OCI-LY1 (cell line): Measurements from ENCODE around the gene MCM10.

Experiments used
- H2AFZ ChIP-seq: fragments of 200-600 bp; sonication (generic), shearing (Covaris generic); 2 replicates; pipeline ENCODE4 v1.6.0; 2014; ENCODE audit warnings: antibody characterized with exemption, mild to moderate bottlenecking, low read length
- H3F3A ChIP-seq: fragments of 200-600 bp; sonication (generic), shearing (Covaris generic); 2 replicates; pipeline ENCODE4 v1.6.0; 2014; ENCODE audit warnings: mild to moderate bottlenecking, antibody characterized with exemption, low read length, moderate library complexity; ENCODE audit not compliant: insufficient read depth
- H3K27ac ChIP-seq: fragments of 200-600 bp; sonication (generic); 2 replicates; pipeline ENCODE4 v1.5.1; 2014; ENCODE audit warnings: low read length, mixed run types, mild to moderate bottlenecking, low read depth; ENCODE audit not compliant: poor library complexity, severe bottlenecking
- H3K27me3 ChIP-seq: fragments of 200-600 bp; sonication (generic); 2 replicates; pipeline ENCODE4 v1.6.0; 2014; ENCODE audit warnings: antibody characterized with exemption, mild to moderate bottlenecking, low read length, moderate library complexity; ENCODE audit not compliant: insufficient read depth
- H3K36me3 ChIP-seq: fragments of 200-600 bp; sonication (generic); 2 replicates; pipeline ENCODE4 v1.6.1; 2014; ENCODE audit warnings: mild to moderate bottlenecking, antibody characterized with exemption, low read length, moderate library complexity, mixed read lengths; ENCODE audit not compliant: insufficient read depth
- H3K4me1 ChIP-seq: fragments of 200-600 bp; sonication (generic); 2 replicates; pipeline ENCODE4 v1.5.1; 2014; ENCODE audit warnings: mild to moderate bottlenecking, low read length, moderate library complexity; ENCODE audit not compliant: insufficient read depth, severe bottlenecking
- H3K4me2 ChIP-seq: fragments of 200-600 bp; sonication (generic), shearing (Covaris generic); 2 replicates; pipeline ENCODE4 v1.6.1; 2014; ENCODE audit warnings: low read length
- H3K4me3 ChIP-seq: fragments of 200-600 bp; sonication (generic); 2 replicates; pipeline ENCODE4 v1.5.1; 2014; ENCODE audit warnings: low read length, low read depth, mild to moderate bottlenecking, mixed read lengths; ENCODE audit not compliant: poor library complexity, severe bottlenecking
- H3K79me2 ChIP-seq: fragments of 200-600 bp; shearing (Covaris generic); 2 replicates; pipeline ENCODE4 v1.6.1; 2016; ENCODE audit warnings: mixed run types, low read length, mixed read lengths; ENCODE audit not compliant: insufficient read depth
- H3K9ac ChIP-seq: fragments of 200-600 bp; sonication (generic), shearing (Covaris generic); 2 replicates; pipeline ENCODE4 v1.6.1; 2014; ENCODE audit warnings: mild to moderate bottlenecking, low read length, mixed read lengths
- H3K9me2 ChIP-seq: fragments of 200-600 bp; sonication (generic), shearing (Covaris generic); 2 replicates; pipeline ENCODE4 v1.6.1; 2014; ENCODE audit warnings: low read depth, mild to moderate bottlenecking, low read length, mixed read lengths
- H3K9me3 ChIP-seq: fragments of 200-600 bp; shearing (Covaris generic); 2 replicates; pipeline ENCODE4 v1.6.1; 2014; ENCODE audit warnings: low read length, mixed read lengths
- H4K20me1 ChIP-seq: fragments of 200-600 bp; sonication (generic), shearing (Covaris generic); 2 replicates; pipeline ENCODE4 v1.6.0; 2016; ENCODE audit warnings: mild to moderate bottlenecking, low read length; ENCODE audit not compliant: insufficient read depth
- EZH2 ChIP-seq: fragments of 200-600 bp; sonication (generic), shearing (Covaris generic); IDR thresholded peaks from 2 replicates; pipeline ENCODE4 v1.8.0; 2017; ENCODE audit warnings: borderline replicate concordance, mixed run types, mild to moderate bottlenecking, antibody characterized with exemption, low read length, moderate library complexity, mixed read lengths
- TF ChIP-seq, protein P1 (sequence below): fragments of 200-600 bp; sonication (generic), shearing (Covaris generic); IDR thresholded peaks from 2 replicates; pipeline ENCODE4 v1.5.1; 2017; ENCODE audit warnings: mild to moderate bottlenecking, antibody characterized with exemption, low read length, moderate library complexity, mixed read lengths

MCM10 gene

DNA sequence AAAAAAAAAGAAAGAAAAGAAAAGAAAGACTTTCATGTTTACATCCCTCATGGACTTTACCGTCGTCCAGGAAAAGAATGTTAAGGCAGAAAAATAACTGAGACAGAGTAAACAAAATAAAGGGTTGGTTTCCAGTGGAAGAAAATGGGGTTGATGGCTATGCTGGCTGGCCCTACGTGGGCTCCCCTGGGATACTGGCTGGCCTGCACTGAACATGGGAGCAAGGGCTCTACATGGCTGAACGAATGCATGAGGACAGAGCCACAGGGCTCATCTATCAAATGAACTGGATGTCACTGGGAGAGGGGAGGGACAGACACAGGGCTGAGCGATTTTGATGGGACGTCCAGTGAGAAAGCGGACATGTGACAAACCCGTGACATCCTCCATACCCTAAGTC is 75.3 kb downstream of the MCM10 start:
- H3F3A ChIP-seq = no peaks in the 10 kb centered on the region
- no peaks in the 10 kb centered on the region for H3K79me2 ChIP-seq
- no peak overlapping the region for H3K4me3 ChIP-seq
- H3K27me3 ChIP-seq = no peaks in the 10 kb centered on the region
- H3K4me1 ChIP-seq = no peaks in the 10 kb centered on the region
- no peak overlapping the region for H3K9ac ChIP-seq
- H3K4me2 ChIP-seq = no peak overlapping the region
- H4K20me1 ChIP-seq = no peaks in the 10 kb centered on the region
- H3K9me2 ChIP-seq = no peaks in the 10 kb centered on the region
- no peak overlapping the region for H3K27ac ChIP-seq
- TF ChIP-seq EZH2 = no peak
- TF ChIP-seq, protein P1, sequence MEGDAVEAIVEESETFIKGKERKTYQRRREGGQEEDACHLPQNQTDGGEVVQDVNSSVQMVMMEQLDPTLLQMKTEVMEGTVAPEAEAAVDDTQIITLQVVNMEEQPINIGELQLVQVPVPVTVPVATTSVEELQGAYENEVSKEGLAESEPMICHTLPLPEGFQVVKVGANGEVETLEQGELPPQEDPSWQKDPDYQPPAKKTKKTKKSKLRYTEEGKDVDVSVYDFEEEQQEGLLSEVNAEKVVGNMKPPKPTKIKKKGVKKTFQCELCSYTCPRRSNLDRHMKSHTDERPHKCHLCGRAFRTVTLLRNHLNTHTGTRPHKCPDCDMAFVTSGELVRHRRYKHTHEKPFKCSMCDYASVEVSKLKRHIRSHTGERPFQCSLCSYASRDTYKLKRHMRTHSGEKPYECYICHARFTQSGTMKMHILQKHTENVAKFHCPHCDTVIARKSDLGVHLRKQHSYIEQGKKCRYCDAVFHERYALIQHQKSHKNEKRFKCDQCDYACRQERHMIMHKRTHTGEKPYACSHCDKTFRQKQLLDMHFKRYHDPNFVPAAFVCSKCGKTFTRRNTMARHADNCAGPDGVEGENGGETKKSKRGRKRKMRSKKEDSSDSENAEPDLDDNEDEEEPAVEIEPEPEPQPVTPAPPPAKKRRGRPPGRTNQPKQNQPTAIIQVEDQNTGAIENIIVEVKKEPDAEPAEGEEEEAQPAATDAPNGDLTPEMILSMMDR = no peak
- H2AFZ ChIP-seq = no peak overlapping the region
- H3K9me3 ChIP-seq = no peaks in the 10 kb centered on the region
- no peaks in the 10 kb centered on the region for H3K36me3 ChIP-seq

DNA sequence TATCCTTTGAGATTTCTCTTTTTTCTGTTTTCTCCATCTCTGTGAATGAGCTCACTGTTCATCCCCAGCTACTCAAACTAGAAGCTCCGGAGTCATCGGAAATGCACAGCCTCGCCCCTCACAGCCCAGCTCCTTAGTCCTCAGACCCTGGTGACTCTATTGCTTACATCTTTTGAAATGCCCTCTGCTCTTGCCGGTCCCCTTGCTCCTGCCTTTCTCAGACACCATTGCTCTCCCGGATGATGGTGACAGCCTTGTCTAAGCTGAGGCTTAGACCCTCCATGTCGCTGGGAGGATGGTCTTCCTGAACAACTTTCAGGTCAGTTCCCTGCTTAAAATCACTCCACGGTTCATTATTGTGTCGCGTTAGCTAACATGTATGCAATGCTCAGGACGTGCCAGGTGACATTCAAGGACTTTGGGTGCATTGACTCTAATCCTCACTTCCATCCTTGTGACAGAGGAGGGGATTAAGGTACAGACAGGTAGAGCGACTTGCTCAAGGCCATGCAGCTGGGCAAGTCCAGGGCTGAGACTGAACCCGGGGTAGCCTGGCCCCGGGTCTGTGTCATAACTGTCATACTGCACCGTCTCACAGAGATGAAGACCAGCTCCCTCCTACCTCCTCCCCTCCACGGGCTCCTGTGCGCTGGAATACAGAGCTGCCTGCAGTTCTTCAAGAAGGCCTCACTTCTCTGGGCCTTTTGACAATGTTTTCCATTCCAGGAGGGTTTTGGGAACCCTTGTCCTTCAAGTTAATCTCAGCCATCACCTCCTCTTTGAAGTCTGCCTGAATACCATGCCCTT is 77.1 kb downstream of the MCM10 start:
- Histone ChIP-seq H2AFZ (no peak overlapping the region), H3K4me3 (no peak overlapping the region), H3K4me1 (no peaks in the 10 kb centered on the region), H3K9ac (no peak overlapping the region), H4K20me1 (no peaks in the 10 kb centered on the region), H3K27me3 (no peaks in the 10 kb centered on the region), H3K36me3 (no peaks in the 10 kb centered on the region), H3K9me2 (no peaks in the 10 kb centered on the region), H3K9me3 (no peaks in the 10 kb centered on the region), H3K79me2 (no peaks in the 10 kb centered on the region), H3K4me2 (no peak overlapping the region), H3F3A (no peaks in the 10 kb centered on the region), H3K27ac (no peak overlapping the region)
- no peak for TF ChIP-seq EZH2
- TF ChIP-seq, protein P1 = no peak

DNA sequence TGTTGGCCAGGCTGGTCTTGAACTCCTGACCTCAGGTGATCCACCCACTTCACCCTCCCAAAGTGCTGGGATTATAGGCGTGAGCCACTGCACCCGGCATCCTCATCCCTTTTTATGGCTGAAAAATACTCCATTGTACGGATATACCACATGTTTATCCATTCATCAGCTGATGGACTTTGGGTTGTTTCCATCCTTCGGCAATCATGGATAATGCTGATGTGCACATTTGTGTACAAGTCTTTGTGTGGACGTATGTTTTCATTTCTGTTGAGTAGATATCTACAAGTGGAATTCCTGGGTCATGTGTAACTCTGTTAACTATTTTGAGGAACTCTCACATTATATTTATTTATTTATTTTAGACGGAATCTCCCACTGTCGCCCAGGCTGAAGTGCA is 78.6 kb downstream of the MCM10 start:
- Histone ChIP-seq H3K36me3 (no peaks in the 10 kb centered on the region), H3K9me2 (no peaks in the 10 kb centered on the region), H3K27ac (no peak overlapping the region), H3K9me3 (no peaks in the 10 kb centered on the region), H3K27me3 (no peaks in the 10 kb centered on the region), H2AFZ (no peak overlapping the region), H4K20me1 (no peaks in the 10 kb centered on the region), H3K79me2 (no peaks in the 10 kb centered on the region), H3K4me3 (no peak overlapping the region), H3K4me2 (no peak overlapping the region), H3K9ac (no peak overlapping the region), H3K4me1 (no peaks in the 10 kb centered on the region), H3F3A (no peaks in the 10 kb centered on the region)
- TF ChIP-seq EZH2 = no peak
- TF ChIP-seq, protein P1 = no peak
